ENCODE data around the gene ASTN2.

The ASTN2 gene

DNA sequence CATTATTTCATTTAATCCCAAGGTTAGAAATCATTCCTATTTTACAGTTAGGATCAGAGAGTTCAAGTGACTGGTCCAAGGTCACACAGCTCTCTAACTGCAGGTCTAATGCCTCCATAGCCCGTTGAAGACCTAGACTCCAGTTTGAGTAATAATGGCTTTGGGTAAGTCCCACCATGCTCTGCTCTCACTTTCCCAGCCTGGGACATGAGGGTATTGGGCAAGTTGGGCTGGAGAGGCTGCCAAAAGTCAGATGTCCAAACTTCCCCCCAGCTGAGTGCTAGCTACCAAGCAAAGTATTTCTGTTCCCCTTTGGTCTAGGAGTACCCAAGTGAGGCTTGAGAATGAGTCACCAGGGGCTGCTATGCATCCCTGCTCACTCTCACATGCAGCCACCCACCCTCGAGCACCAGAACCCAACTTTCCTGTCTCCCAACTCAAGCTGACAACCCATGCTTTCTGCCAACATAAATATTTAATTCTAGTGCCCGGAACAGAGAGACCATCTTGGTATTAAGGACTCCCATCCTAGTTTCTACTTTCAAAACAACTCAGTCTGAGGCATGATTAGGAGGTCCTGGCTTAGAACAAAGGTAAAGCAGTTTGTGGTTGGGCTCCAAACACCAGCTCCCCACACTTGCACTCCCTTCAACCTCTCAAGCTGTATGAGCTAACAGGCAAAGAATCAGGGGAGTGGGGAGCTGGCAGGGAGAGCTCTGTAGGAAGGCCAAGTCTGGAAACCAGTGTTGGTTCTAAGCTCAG lies 964.3 kb downstream of the ASTN2 start:
- peak; percentile 89 for DNase-seq

DNA sequence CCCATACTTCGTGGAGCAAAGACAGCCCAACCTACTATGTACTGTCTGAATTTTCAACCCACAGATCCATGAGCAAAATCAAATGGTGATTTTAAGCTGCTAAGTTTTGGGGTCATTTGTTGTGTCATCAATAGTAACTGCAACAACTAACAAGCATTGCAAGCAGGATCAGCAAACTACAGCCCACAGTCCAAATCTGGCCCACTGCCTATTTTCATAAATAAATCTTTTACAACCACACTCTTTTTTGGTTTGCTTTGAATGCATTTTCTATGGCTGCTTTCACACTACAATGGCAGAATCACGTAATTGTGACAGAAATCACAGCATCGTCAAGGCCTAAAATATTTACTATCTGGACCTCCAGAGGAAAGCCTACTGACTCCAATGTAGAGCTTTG lies 964.9 kb downstream of the ASTN2 start:
- no peak for DNase-seq

DNA sequence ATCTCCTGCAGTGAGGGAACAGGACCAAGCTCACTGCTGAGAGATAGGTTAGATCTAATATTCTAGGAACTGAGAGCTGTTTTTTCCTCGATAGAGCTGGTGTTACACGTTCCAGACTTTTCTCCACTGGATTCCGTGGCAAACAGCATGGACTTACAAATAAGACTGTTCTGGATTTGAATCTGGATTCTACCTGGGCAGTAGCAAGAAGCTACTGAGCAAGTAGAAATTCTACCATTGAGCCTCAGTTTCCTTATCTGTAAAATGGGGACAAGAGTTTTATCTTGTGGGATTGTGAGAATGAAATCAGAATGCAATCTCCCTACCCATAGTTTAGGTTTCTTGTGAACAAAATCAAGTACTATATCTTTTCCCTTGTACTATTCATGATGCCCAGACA lies 966.4 kb downstream of the ASTN2 start:
- no peak for DNase-seq

DNA sequence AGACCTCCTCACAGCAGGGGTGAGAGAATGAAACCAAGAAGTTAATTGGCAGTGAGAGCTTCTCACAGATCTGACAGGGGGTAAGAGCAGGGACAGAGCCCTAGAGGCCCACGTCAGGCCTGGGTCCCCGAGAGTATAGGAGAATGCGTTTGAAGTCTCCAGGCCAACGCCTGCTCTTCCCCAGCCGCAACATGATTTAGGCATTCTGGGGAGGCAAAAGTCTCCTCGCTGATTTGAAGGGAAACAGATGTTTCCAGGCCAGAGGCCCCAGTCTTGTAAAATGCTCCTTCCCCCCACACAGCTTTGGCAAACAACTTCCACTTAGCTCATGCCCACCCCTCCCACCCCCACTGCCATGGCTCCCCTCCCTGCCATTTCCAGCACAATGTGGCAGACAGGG lies 966.9 kb downstream of the ASTN2 start:
- peak; percentile 17 for DNase-seq

DNA sequence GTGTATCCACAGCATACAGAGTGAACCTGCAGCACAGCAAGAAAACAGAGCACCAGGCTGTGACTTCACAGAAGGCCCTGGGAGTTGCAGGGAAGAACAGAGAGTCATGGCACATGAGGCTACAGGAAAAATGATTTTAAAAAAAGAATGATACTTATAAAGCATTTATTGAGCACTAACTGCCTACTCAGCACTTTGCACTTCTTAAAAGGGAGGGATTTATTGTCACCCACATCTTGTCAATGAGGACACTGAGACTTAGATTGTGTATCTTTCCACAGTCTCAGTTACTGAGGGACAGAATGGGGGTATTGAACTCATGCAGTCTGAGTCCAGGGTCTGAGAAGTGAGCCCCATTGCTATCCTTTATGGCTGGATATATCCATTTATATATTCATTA lies 972.3 kb downstream of the ASTN2 start:
- no peak for DNase-seq

GRCh38 chr9:116437411-116438370 lies 977.2 kb downstream of the ASTN2 start:
- DNase-seq = no peak

DNA sequence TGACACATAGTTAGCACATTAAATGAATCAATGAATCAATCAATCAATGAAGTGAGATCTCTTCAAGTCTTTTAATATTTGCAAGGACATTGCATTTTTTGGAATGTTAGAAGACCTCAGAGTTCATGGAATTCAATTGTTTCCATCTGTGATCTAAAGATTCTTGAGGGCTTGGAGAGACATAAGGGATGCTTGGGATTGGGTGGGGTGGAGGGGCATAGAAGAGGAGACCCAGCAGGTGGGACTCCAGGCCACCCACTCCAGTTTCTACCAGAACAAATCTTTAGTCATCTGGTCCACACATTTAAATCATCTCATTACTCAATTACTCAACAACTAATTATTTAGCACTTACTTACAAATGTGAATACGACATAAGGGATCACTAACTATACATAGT lies 978.7 kb downstream of the ASTN2 start:
- no peak for DNase-seq

DNA sequence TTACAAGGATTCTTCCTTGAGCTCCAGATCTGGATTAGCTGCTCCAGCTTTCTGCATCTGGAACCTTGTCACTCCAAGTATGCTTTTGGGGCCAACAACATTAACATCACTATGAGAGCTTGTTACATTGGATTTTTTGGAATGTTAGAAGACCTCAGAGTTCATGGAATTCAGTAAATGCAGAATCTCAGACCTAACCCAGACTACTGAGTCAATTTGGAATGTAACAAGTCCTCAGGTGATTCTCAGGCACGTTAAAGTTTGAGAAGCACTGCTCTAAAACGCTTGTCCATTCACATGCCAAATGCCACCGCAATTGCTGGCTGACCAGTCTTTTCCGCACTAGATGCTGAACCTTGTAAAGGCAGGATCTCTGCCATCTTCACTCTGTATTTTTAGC lies 979.2 kb downstream of the ASTN2 start:
- peak; percentile 12 for DNase-seq

DNA sequence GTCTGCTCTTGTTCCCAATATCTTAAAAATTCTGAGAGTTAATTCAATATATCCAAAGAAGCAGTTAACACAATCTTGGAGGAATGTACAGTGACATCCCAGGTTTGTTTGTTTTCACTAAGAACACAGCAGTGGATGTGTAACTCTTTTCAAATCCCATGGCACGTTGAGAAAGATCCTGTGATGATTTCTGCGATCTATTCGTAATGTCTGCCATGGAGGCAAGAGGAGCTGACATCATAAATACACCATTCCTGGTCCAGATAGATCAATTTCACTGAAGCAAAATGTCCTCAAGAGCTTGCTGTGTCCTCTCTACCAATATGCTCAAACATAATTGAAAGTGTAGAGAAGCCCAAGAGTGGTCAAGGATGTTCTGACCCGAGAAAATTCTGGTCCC lies 980.5 kb downstream of the ASTN2 start:
- no peak for DNase-seq

DNA sequence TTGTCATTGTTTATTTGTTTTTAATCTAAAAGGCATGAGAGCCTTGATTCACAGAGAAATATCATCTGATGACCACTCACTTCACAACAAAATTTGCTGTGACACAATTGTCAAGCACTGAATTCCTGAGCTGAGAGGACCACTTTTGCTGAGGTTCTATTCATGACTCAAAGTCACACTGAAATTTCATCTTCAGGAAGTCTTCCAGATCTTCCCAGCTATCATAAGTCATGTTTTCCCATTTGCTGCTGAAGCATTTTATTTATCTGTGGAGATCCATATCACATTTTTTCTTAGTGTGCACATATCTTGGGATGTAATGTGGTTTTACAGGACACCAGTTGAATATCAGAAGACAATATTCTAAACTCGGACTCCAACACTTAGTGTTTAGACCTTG lies 982.8 kb downstream of the ASTN2 start:
- peak; percentile 23 for DNase-seq

DNA sequence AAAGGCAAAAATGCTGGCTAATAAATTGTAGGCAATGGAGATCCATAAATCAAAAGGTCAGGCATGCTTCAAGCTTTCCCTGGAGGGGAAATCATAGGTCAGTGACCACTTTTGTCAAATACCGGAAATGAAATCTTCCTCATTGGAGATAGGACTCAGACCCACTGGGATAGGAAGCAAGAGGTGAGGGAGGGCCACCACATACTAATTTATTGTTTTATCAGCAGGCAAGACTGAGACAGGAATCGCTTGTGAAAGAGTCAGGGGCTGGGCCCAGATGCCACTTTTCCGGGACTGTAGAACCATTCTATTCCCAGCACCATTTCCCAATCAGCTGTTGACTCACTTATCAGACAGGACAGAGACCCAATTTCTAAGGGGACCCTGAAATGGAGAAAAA lies 984.0 kb downstream of the ASTN2 start:
- DNase-seq = no peak

DNA sequence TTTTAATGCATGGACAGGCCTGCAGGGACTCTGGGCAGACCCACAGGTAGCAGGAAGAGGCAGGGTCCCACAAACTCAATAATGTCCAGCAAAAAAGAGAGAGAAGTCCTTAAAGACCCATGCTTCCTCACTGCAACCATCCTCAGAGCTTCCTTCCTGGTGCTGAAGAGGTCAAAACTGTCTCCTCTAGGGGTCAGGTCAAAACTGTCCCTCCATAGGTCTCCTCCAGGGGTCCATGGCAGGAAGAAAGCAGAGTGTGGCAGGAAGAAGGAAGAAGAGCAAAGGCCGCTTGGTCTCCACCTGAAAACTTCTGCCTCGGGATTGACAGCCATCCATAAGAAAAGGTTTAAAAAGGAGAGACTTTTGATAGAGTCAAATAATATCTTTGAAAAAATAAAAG lies 989.6 kb downstream of the ASTN2 start:
- DNase-seq = no peak

GRCh38 chr9:116423149-116423548 lies 991.7 kb downstream of the ASTN2 start:
- DNase-seq = no peak

DNA sequence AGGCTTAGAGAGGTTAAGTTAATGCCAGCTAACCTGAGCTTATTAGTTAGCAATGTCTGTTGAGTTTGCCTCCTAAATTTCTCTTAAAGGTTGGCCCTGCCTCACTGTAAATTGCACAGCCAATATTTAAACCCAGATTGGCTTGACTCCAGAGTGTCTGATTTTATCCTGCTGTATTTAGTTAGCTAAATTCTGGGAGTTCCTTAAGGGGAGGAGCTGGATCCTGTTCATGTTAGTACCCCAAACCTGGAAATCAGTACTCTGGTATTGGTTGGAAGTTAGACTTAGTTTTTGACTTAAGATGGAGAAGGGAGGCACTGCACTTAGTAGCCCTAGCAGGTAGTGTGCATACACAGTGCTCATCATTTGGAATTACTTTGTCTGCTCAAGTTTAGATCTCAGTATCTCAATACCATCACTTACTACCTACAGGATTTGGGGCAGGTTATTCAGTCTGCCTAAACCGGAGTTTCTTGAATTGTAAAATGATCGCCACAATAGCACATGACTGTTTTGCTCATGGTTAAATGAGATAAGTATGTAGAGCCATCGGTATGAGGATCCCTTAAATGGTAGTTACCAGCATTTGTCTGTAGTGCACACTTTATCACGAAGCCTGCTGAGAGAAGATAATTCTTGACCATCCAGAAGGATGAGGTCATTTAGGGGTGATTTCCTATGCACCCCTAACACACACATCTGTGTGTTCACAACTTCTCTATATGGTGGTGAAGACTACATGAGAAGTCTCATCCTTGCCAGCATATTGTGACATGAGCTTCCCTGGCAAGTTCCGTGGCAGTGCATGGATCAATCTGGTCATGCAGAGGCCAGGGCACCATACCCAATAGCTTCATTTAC lies 992.5 kb downstream of the ASTN2 start:
- no peak for DNase-seq

DNA sequence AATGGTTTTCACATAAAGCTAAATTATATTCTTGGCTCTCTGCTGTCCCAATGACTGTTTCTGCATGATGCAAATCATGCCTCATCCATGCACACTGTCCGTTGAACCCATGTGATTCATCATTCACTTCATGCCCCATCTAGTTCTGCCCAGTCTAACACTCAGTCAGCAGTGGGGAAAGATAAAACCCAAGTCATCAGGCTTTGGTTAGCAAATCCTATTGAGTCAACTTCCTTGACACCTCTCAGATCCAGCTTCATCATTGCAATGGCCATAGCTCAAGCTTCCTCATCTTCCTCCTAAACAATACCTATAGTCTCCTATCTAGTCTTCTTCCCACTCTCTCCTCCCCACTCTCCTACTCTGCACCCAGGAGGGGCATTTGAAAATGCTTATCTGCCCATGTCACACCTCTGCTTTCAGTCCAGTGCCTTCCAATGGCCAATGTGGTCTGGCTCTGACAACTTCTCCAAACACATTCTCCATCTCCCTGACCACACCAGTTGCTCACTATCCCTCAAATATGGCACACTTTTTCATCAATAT lies 993.8 kb downstream of the ASTN2 start:
- no peak for DNase-seq

- no peak for DNase-seq
Measured at GRCh38 chr9:116419181-116419580, 995.7 kb downstream of the ASTN2 start.

DNA sequence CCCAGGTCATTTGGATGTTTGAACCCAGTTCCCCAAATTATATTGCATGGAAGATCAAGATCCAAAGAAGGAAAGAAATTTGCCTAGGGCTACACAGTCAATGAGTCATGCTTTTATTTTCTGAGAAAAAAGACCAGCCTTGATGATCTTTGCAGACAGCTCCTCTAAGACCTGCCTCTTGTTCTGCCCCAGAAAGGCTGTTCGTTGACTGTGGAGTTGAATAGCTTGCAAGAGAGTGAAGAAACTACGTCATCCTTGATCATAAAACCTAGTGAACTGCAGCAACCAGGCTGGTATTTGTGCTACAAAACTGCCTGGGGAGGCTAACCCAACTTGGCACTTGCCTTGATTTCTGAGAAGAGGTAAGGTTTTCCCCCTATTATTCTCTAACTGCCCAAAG lies 997.4 kb downstream of the ASTN2 start:
- DNase-seq = no peak

- DNase-seq = no peak
Measured at GRCh38 chr9:116416421-116416820, 998.4 kb downstream of the ASTN2 start.

DNA sequence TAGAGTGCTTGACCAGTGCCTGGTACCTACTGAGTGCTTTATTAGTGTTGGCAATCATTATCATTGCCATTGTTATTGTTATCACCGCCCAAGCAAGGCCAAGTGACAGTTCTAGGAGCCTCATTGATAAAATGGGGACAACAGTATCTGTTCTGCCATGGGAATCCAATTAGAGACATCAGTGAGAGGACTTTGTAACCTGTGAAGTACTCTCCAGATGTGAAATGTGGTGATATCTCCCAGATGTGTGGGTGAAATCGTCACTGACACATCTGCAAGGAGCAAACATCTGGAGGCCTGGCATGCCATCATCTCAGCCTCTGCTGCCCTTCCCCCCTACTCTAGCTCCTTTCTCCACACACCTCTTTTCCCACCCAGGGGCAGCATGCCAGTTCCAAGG lies 1000.5 kb downstream of the ASTN2 start:
- no peak for DNase-seq

DNA sequence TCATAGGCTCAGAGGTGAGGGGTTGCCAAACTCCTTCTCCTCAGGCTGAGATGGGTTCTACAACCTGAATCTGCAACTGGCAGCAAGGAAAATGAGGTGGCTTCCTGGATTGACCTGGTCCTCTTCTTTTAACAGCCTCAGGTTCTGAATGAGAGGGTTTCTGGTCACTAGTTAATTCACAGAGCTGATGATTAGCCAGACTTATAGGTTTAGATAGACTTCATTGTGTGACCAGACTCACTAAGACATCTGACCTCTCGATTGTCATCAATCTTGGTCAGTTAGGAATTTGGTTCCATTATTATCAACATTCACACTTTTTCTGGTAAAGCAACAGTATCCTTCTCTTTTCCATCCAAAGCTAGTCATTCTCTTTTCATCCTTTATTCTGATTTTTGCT lies 1003.4 kb downstream of the ASTN2 start:
- no peak for DNase-seq

DNA sequence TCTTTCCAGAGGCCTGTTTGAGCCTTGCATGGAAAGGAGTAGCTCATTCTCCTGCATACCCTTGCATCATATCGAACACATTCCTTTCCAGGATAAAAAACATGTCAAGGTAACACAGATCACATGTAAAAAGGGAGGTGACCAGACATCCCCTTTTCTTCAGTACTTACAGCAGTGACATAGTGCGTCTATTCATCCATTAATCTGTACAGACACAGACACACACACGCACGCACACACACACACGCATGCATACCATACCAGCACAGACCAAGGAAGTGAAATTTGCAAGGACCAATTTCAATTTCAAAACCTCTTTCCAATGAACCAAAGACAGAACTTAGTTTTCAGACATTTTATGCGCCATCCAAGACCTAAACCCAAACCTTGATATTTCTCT lies 1005.2 kb downstream of the ASTN2 start:
- no peak for DNase-seq

- no peak for DNase-seq
Measured at GRCh38 chr9:116409129-116409528, 1005.7 kb downstream of the ASTN2 start.

- no peak for DNase-seq
Measured at GRCh38 chr9:116406469-116406868, 1008.4 kb downstream of the ASTN2 start.

Measured in fibroblast of skin of back (primary cell).